HCT116 (cell line): ENCODE data around the gene TRAPPC14. TPM values are rescaled to one million over a fixed set of nuclear protein-coding genes. Genes with fewer than 3 reads are reported as not detected.

Source experiments
- ATAC-seq: fragments of 200-7000 bp; cut with Tn5 transposase; 2 replicates; pipeline ENCODE4 v1.9.1; 2020; ENCODE audit warnings: mild to moderate bottlenecking, moderate library complexity
- BruUV-seq: library from RNA; stranded (reverse); fragments of 400-500 nt; replicated peaks from 2 replicates; lab custom pipeline; 2021; lab: Mats Ljungman, UMichigan
- CTCF ChIA-PET: fragments of 300-600 bp; sonication (Branson Sonifier 250); formaldehyde crosslinking; loops from one replicate; lab custom pipeline; 2021; ENCODE audit warnings: antibody characterized with exemption; lab: Charles Lee
- POLR2A ChIA-PET: fragments of 300-600, 350-600 bp; sonication (Branson Sonifier 250); formaldehyde crosslinking; loops from one replicate; lab custom pipeline; 2021; ENCODE audit warnings: antibody characterized with exemption; lab: Charles Lee
- RAD21 ChIA-PET, 2 experiments: fragments of 300-600 bp; sonication (Branson Sonifier 250); formaldehyde crosslinking; loops; one replicate each; lab custom pipeline; 2023; ENCODE audit warnings: low total read pairs in 2 of 2; ENCODE audit not compliant: uncharacterized antibody in 2 of 2, unreplicated experiment in 2 of 2, low non-redundant PET in 1 of 2; lab: Charles Lee
- DNase-seq: peaks from one replicate; pipeline ENCODE4 v3.0.0-alpha.2; 2010; ENCODE audit warnings: low read depth, low spot score
- H2AFZ ChIP-seq: fragments of 200-600 bp; shearing (Covaris generic), sonication (generic); 2 replicates; pipeline ENCODE4 v1.6.1; 2017; ENCODE audit warnings: low read depth, mixed run types, mixed read lengths, antibody characterized with exemption, low read length; ENCODE audit not compliant: poor library complexity, severe bottlenecking
- H3K27ac ChIP-seq: 2 replicates; pipeline ENCODE4 v1.5.1; 2012; ENCODE audit warnings: low read depth, low read length
- H3K27me3 ChIP-seq: fragments of 200-600 bp; sonication (generic); 2 replicates; pipeline ENCODE4 v1.6.1; 2016; ENCODE audit warnings: mixed run types, low read length, mixed read lengths; ENCODE audit not compliant: insufficient read depth
- H3K36me3 ChIP-seq, 2 experiments: fragments of 200-500 bp in 1 of 2; fragments of 200-600 bp in 1 of 2; sonication (Bioruptor generic) in 1 of 2; sonication (generic) in 1 of 2; 2 replicates each; pipeline versions ENCODE4 v1.5.1 to v1.6.1; 2014 to 2016; ENCODE audit warnings: low read length in 2 of 2, inconsistent platforms in 1 of 2, mixed read lengths in 1 of 2, mixed run types in 1 of 2; ENCODE audit not compliant: insufficient read depth in 2 of 2, control insufficient read depth in 1 of 2
- H3K4me1 ChIP-seq, 2 experiments: fragments of 200-600 bp in 1 of 2; sonication (generic) in 1 of 2; 2 replicates each; pipeline versions ENCODE4 v1.5.1 to v1.6.1; 2012 to 2017; ENCODE audit warnings: low read length in 2 of 2, inconsistent platforms in 1 of 2, mild to moderate bottlenecking in 1 of 2, mixed read lengths in 1 of 2, mixed run types in 1 of 2, moderate library complexity in 1 of 2; ENCODE audit not compliant: insufficient read depth in 2 of 2, control insufficient read depth in 1 of 2
- H3K4me2 ChIP-seq: fragments of 200-600 bp; sonication (generic); 2 replicates; pipeline ENCODE4 v1.6.1; 2017; ENCODE audit warnings: mixed run types, low read length, mixed read lengths
- H3K4me3 ChIP-seq, 2 experiments: fragments of 200-600 bp in 1 of 2; sonication (generic) in 1 of 2; replicated peaks in 1 of 2; 2 replicates each; pipeline ENCODE4 v1.5.1; 2011 to 2016; ENCODE audit warnings: low read length in 2 of 2, control low read depth in 1 of 2, low read depth in 1 of 2, mild to moderate bottlenecking in 1 of 2, mixed read lengths in 1 of 2, mixed run types in 1 of 2
- H3K79me2 ChIP-seq: fragments of 200-600 bp; sonication (generic); 2 replicates; pipeline ENCODE4 v1.6.1; 2017; ENCODE audit warnings: mild to moderate bottlenecking, mixed run types, low read length, moderate library complexity, mixed read lengths; ENCODE audit not compliant: insufficient read depth
- H3K9ac ChIP-seq: fragments of 200-600 bp; sonication (generic); 2 replicates; pipeline ENCODE4 v1.6.1; 2016; ENCODE audit warnings: low read length, mixed read lengths
- H3K9me2 ChIP-seq: fragments of 200-600 bp; sonication (generic), shearing (Covaris generic); 2 replicates; pipeline ENCODE4 v1.6.1; 2017; ENCODE audit warnings: mixed run types, mild to moderate bottlenecking, moderate library complexity; ENCODE audit not compliant: insufficient read depth
- H3K9me3 ChIP-seq, 2 experiments: fragments of 200-500 bp in 1 of 2; fragments of 200-600 bp in 1 of 2; sonication (Bioruptor generic) in 1 of 2; sonication (generic) in 1 of 2; 2 replicates each; pipeline ENCODE4 v1.6.1; 2014 to 2017; ENCODE audit warnings: low read length in 2 of 2, mixed read lengths in 2 of 2, inconsistent platforms in 1 of 2, low read depth in 1 of 2, mild to moderate bottlenecking in 1 of 2, mixed run types in 1 of 2, moderate library complexity in 1 of 2; ENCODE audit not compliant: control insufficient read depth in 1 of 2, insufficient read depth in 1 of 2
- H4K20me1 ChIP-seq: fragments of 200-600 bp; sonication (generic), shearing (Covaris generic); 2 replicates; pipeline ENCODE4 v1.6.1; 2017; ENCODE audit warnings: mixed run types, mild to moderate bottlenecking, moderate library complexity; ENCODE audit not compliant: insufficient read depth
- CEBPB ChIP-seq: IDR thresholded peaks from 2 replicates; pipeline ENCODE4 v1.6.1; 2012; ENCODE audit warnings: low read depth
- EGR1 ChIP-seq: IDR thresholded peaks from 2 replicates; pipeline ENCODE4 v1.6.1; 2012; ENCODE audit warnings: low read depth
- EZH2 ChIP-seq: fragments of 200-600 bp; sonication (generic); IDR thresholded peaks from 2 replicates; pipeline ENCODE4 v1.6.1; 2017; ENCODE audit warnings: antibody characterized with exemption, mixed run types
- EZH2phosphoT487 ChIP-seq: fragments of 200-600 bp; IDR thresholded peaks from 2 replicates; pipeline ENCODE4 v1.6.1; 2018; ENCODE audit warnings: antibody characterized with exemption, borderline replicate concordance
- FOSL1 ChIP-seq: IDR thresholded peaks from 2 replicates; pipeline ENCODE4 v1.6.1; 2012; ENCODE audit warnings: low read depth
- JUND ChIP-seq: IDR thresholded peaks from 2 replicates; pipeline ENCODE4 v1.6.1; 2012
- SP1 ChIP-seq: IDR thresholded peaks from 2 replicates; pipeline ENCODE4 v1.6.1; 2012; ENCODE audit warnings: low read depth
- SRF ChIP-seq: IDR thresholded peaks from 2 replicates; pipeline ENCODE4 v1.6.1; 2012; ENCODE audit warnings: low read depth
- ZFX ChIP-seq: fragments of 450-650 bp; IDR thresholded peaks from 2 replicates; pipeline ENCODE4 v1.6.1; 2017
- intact Hi-C: fragments of 100-400 bp; cut with micrococcal nuclease; formaldehyde crosslinking; loops from 2 replicates; pipeline ENCODE4 v1.10.0; 2022
- total RNA-seq: library from RNA; stranded (reverse); gene quantifications from one replicate; pipeline ENCODE4 v1.2.1, GENCODE V29; 2021; ENCODE audit not compliant: unreplicated experiment
- TF ChIP-seq, protein P1 (sequence below): IDR thresholded peaks from 2 replicates; pipeline ENCODE4 v1.6.1; 2012; ENCODE audit warnings: low read depth
- TF ChIP-seq, protein P2 (sequence below), 3 experiments: fragments of 200-600 bp in 1 of 3; sonication (generic) in 1 of 3; IDR thresholded peaks in 2 of 3; conservative IDR thresholded peaks in 1 of 3; 2 replicates each; pipeline ENCODE4 v1.5.1; 2012 to 2017; ENCODE audit warnings: low read depth in 2 of 3, low read length in 2 of 3, antibody characterized with exemption in 1 of 3, borderline replicate concordance in 1 of 3, control low read depth in 1 of 3, mild to moderate bottlenecking in 1 of 3, mixed read lengths in 1 of 3, mixed run types in 1 of 3, moderate library complexity in 1 of 3; ENCODE audit not compliant: insufficient read depth in 1 of 3

TRAPPC14 gene
- total RNA-seq, 1 experiment from 2014 or later, result 23.2 TPM

DNA sequence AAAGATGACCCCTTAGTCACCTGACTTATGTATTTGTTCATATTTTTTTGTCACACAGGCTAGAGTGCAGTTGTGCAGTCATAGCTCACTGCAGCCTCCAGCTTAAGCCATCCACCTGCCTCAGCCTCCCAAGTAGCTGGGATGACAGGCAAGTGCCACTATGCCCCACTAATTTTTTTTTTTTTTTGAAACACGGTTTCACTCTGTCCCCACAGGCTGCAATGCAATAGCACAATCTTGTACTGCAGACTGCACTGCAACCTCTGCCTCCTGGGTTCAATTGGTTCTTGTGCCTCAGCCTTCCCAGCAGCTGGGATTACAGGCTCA lies 29.9 kb downstream of the TRAPPC14 start:
- Histone ChIP-seq H3K36me3 (no peaks in the 10 kb centered on the region), H3K9me2 (no peaks in the 10 kb centered on the region), H3K4me3 (no peak overlapping the region), H3K4me1 (peaks cover 37 to 54% of the 10 kb centered on the region in 2 experiments), H3K9ac (no peak overlapping the region), H4K20me1 (no peaks in the 10 kb centered on the region), H3K4me2 (peak overlapping the region; percentile 84), H3K27me3 (no peaks in the 10 kb centered on the region), H3K9me3 (no peaks in the 10 kb centered on the region)
- ChIA-PET POLR2A (interaction anchor here (0.9 to 1.4 kb wide), 3 partner anchors 20 to 209 kb away, joined by 3 to 4 read pairs (median 3); partner anchors contain the start of genes LAMTOR4 and TRIM4), CTCF (no interaction called here)
- DNase-seq (no peak), ATAC-seq (no peak)
- BruUV-seq, result TSS peak; percentile 19
- intact Hi-C loops, result no loop called here
- no peak for TF ChIP-seq EZH2phosphoT487
- TF ChIP-seq SP1, result no peak
- TF ChIP-seq, protein P1, sequence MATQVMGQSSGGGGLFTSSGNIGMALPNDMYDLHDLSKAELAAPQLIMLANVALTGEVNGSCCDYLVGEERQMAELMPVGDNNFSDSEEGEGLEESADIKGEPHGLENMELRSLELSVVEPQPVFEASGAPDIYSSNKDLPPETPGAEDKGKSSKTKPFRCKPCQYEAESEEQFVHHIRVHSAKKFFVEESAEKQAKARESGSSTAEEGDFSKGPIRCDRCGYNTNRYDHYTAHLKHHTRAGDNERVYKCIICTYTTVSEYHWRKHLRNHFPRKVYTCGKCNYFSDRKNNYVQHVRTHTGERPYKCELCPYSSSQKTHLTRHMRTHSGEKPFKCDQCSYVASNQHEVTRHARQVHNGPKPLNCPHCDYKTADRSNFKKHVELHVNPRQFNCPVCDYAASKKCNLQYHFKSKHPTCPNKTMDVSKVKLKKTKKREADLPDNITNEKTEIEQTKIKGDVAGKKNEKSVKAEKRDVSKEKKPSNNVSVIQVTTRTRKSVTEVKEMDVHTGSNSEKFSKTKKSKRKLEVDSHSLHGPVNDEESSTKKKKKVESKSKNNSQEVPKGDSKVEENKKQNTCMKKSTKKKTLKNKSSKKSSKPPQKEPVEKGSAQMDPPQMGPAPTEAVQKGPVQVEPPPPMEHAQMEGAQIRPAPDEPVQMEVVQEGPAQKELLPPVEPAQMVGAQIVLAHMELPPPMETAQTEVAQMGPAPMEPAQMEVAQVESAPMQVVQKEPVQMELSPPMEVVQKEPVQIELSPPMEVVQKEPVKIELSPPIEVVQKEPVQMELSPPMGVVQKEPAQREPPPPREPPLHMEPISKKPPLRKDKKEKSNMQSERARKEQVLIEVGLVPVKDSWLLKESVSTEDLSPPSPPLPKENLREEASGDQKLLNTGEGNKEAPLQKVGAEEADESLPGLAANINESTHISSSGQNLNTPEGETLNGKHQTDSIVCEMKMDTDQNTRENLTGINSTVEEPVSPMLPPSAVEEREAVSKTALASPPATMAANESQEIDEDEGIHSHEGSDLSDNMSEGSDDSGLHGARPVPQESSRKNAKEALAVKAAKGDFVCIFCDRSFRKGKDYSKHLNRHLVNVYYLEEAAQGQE, result no peak
- TF ChIP-seq SRF, result no peak
- no peak for TF ChIP-seq ZFX
- no peak for TF ChIP-seq EGR1
- TF ChIP-seq, protein P2, sequence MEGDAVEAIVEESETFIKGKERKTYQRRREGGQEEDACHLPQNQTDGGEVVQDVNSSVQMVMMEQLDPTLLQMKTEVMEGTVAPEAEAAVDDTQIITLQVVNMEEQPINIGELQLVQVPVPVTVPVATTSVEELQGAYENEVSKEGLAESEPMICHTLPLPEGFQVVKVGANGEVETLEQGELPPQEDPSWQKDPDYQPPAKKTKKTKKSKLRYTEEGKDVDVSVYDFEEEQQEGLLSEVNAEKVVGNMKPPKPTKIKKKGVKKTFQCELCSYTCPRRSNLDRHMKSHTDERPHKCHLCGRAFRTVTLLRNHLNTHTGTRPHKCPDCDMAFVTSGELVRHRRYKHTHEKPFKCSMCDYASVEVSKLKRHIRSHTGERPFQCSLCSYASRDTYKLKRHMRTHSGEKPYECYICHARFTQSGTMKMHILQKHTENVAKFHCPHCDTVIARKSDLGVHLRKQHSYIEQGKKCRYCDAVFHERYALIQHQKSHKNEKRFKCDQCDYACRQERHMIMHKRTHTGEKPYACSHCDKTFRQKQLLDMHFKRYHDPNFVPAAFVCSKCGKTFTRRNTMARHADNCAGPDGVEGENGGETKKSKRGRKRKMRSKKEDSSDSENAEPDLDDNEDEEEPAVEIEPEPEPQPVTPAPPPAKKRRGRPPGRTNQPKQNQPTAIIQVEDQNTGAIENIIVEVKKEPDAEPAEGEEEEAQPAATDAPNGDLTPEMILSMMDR (IDR thresholded peaks at IDR 0.05 in 2 of 3, conservative IDR thresholded peaks at IDR 0.05 in 1 of 3; ENCODE audit: borderline replicate concordance in 1 of 3, insufficient read depth in 1 of 3, low read depth in 2 of 3, low read length in 2 of 3), result no peak
- TF ChIP-seq FOSL1, result no peak
- TF ChIP-seq JUND, result no peak
- no peak for TF ChIP-seq CEBPB
- no peak for TF ChIP-seq EZH2
- TF ChIP-seq, all 23 proteins: peak for 0
- Histone ChIP-seq H2AFZ (no peak overlapping the region), H3K27ac (no peak overlapping the region), H3K79me2 (peaks cover 9% of the 10 kb centered on the region; the same call in 1 of the 2 replicates)
- RAD21 ChIA-PET, result no interaction called here
